ENCODE data around the gene KIAA1671. TPM values are rescaled to one million over a fixed set of nuclear protein-coding genes. Genes with fewer than 3 reads are reported as not detected.

KIAA1671 gene
- total RNA-seq, 4 donors from 2014 or later = 83.1 to 162 (median 105) TPM

DNA sequence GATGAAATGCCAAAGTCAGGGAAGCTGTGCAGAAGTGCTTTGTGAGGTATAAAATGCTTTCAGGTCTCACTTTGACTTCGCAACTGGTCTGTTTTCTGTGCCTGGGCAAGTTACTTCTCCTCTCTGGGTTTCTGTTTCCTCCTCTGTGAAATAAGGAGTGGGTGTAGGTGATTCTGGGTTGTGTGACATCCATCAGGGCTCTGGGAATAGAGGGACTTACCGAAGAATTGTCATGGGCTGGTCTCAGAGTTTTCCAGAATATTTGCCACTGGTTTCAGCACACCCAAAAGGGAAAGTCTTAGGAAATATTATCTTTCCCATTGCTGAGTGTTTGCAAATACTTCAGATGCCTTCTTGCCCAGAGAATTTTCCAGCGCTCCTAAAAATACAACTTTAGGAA is 118.4 kb downstream of the KIAA1671 start:
- DNase-seq = no peak
- 73 to 82% methylated on average over 2 to 3 of the region's 3 CpGs for WGBS, 2 donors (ENCODE audit: low coverage in 1 of 2)
- intact Hi-C loops (cut with DNase I; ENCODE audit: low total_unique reads) = no loop called here
- no peak overlapping the region for H3K4me3 ChIP-seq
- H3K27me3 ChIP-seq = no peaks in the 10 kb centered on the region
- no peaks in the 10 kb centered on the region for H3K36me3 ChIP-seq
- in situ Hi-C loops (cut with MboI; ENCODE audit: low pct_ligation_motif_present in 1 of 4, low pct_unique_long_range_greater_than_20kb in 1 of 4, low sequenced_read_pairs in 3 of 4) = loop anchor here in 1 of 4 donors (10.0 kb wide), 1 partner anchor 104 kb away; no protein-coding TSS in a partner anchor
- TF ChIP-seq POLR2A (IDR thresholded peaks at IDR 0.05) (no peak), EP300 (IDR thresholded peaks at IDR 0.05; ENCODE audit: low read depth) (no peak), POLR2AphosphoS5 (IDR thresholded peaks at IDR 0.05) (no peak)
- TF ChIP-seq, protein P1, sequence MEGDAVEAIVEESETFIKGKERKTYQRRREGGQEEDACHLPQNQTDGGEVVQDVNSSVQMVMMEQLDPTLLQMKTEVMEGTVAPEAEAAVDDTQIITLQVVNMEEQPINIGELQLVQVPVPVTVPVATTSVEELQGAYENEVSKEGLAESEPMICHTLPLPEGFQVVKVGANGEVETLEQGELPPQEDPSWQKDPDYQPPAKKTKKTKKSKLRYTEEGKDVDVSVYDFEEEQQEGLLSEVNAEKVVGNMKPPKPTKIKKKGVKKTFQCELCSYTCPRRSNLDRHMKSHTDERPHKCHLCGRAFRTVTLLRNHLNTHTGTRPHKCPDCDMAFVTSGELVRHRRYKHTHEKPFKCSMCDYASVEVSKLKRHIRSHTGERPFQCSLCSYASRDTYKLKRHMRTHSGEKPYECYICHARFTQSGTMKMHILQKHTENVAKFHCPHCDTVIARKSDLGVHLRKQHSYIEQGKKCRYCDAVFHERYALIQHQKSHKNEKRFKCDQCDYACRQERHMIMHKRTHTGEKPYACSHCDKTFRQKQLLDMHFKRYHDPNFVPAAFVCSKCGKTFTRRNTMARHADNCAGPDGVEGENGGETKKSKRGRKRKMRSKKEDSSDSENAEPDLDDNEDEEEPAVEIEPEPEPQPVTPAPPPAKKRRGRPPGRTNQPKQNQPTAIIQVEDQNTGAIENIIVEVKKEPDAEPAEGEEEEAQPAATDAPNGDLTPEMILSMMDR (IDR thresholded peaks at IDR 0.05) = no peak
- H3K27ac ChIP-seq = peak overlapping the region in 3 of 4 donors; percentile 30 to 51 (median 32)
- H3K4me1 ChIP-seq = peaks cover 0 to 4% (median 4%) of the 10 kb centered on the region in 4 donors
- no peaks in the 10 kb centered on the region for H3K9me3 ChIP-seq

GRCh38 chr22:25071720-25072119 is 119.2 kb downstream of the KIAA1671 start:
- 88% methylated on average over 6 of the region's 6 CpGs; no CpG with 5 or more reads in 1 of the 2 donors for WGBS, 2 donors (ENCODE audit: low coverage in 1 of 2)
- H3K27ac ChIP-seq = no peak overlapping the region
- no peak for DNase-seq
- H3K4me1 ChIP-seq = peaks cover 0 to 4% (median 4%) of the 10 kb centered on the region in 4 donors
- no peaks in the 10 kb centered on the region for H3K27me3 ChIP-seq
- in situ Hi-C loops (cut with MboI; ENCODE audit: low pct_ligation_motif_present in 1 of 4, low pct_unique_long_range_greater_than_20kb in 1 of 4, low sequenced_read_pairs in 3 of 4) (loop anchor here in 1 of 4 donors (10.0 kb wide), 1 partner anchor 103 kb away; no protein-coding TSS in a partner anchor), intact Hi-C loops (cut with DNase I; ENCODE audit: low total_unique reads) (no loop called here)
- H3K9me3 ChIP-seq = no peaks in the 10 kb centered on the region
- no peaks in the 10 kb centered on the region for H3K36me3 ChIP-seq
- TF ChIP-seq POLR2AphosphoS5 (IDR thresholded peaks at IDR 0.05) = no peak
- TF ChIP-seq, protein P1 (IDR thresholded peaks at IDR 0.05) = no peak
- no peak for TF ChIP-seq EP300 (IDR thresholded peaks at IDR 0.05; ENCODE audit: low read depth)
- no peak for TF ChIP-seq POLR2A (IDR thresholded peaks at IDR 0.05)
- H3K4me3 ChIP-seq = no peak overlapping the region

GRCh38 chr22:25072406-25072805 is 119.9 kb downstream of the KIAA1671 start:
- Histone ChIP-seq H3K4me1 (peaks cover 0 to 4% (median 4%) of the 10 kb centered on the region in 4 donors), H3K27me3 (no peaks in the 10 kb centered on the region), H3K4me3 (no peak overlapping the region), H3K9me3 (no peaks in the 10 kb centered on the region), H3K27ac (no peak overlapping the region), H3K36me3 (no peaks in the 10 kb centered on the region)
- intact Hi-C loops (cut with DNase I; ENCODE audit: low total_unique reads) = no loop called here
- DNase-seq = no peak
- in situ Hi-C loops (cut with MboI; ENCODE audit: low pct_ligation_motif_present in 1 of 4, low pct_unique_long_range_greater_than_20kb in 1 of 4, low sequenced_read_pairs in 3 of 4) = loop anchor here in 1 of 4 donors (10.0 kb wide), 1 partner anchor 102 kb away; no protein-coding TSS in a partner anchor
- WGBS, 2 donors (ENCODE audit: low coverage in 1 of 2) = 79% methylated on average over 7 of the region's 7 CpGs; no CpG with 5 or more reads in 1 of the 2 donors
- TF ChIP-seq, protein P1 (IDR thresholded peaks at IDR 0.05) = no peak
- TF ChIP-seq EP300 (IDR thresholded peaks at IDR 0.05; ENCODE audit: low read depth) (no peak), POLR2A (IDR thresholded peaks at IDR 0.05) (no peak)

- no peak for DNase-seq
- H3K9me3 ChIP-seq = no peaks in the 10 kb centered on the region
- in situ Hi-C loops (cut with MboI; ENCODE audit: low pct_ligation_motif_present in 1 of 4, low pct_unique_long_range_greater_than_20kb in 1 of 4, low sequenced_read_pairs in 3 of 4) = loop anchor here in 1 of 4 donors (10.0 kb wide), 1 partner anchor 98 kb away; no protein-coding TSS in a partner anchor
- 74% methylated on average over 4 of the region's 4 CpGs; no CpG with 5 or more reads in 1 of the 2 donors for WGBS, 2 donors (ENCODE audit: low coverage in 1 of 2)
- no peak overlapping the region for H3K27ac ChIP-seq
- intact Hi-C loops (cut with DNase I; ENCODE audit: low total_unique reads) = no loop called here
- H3K27me3 ChIP-seq = no peaks in the 10 kb centered on the region
- H3K36me3 ChIP-seq = no peaks in the 10 kb centered on the region
- no peak overlapping the region for H3K4me3 ChIP-seq
- TF ChIP-seq, protein P1 (IDR thresholded peaks at IDR 0.05) = no peak
- TF ChIP-seq POLR2AphosphoS5 (IDR thresholded peaks at IDR 0.05) = no peak
- TF ChIP-seq EP300 (IDR thresholded peaks at IDR 0.05; ENCODE audit: low read depth) = no peak
- no peaks in the 10 kb centered on the region for H3K4me1 ChIP-seq
These were observed 123.8 kb downstream of the KIAA1671 start for GRCh38 chr22:25076336-25076735.

All from transverse colon (tissue), 4 donors.